MM.1S (cell line): ENCODE data around the gene PSORS1C1.
"Not testable (repeated sequence)": the region's sequence is repeated elsewhere in the genome, so short reads cannot be mapped to it uniquely, and the experiment has no call there.

Experiments
- DNase-seq: peaks from one replicate; pipeline ENCODE4 v3.0.0-alpha.2; 2015
- H2AFZ ChIP-seq: fragments of 300-600 bp; sonication (generic); 2 replicates; pipeline ENCODE4 v1.6.0; 2016; ENCODE audit warnings: antibody characterized with exemption, low read length
- H3F3A ChIP-seq: fragments of 300-600 bp; sonication (generic); 2 replicates; pipeline ENCODE4 v1.6.1; 2016; ENCODE audit warnings: mild to moderate bottlenecking, antibody characterized with exemption, low read length, moderate library complexity, mixed read lengths; ENCODE audit not compliant: insufficient read depth
- H3K27ac ChIP-seq: fragments of 300-600 bp; sonication (generic); 2 replicates; pipeline ENCODE4 v1.5.1; 2016; ENCODE audit warnings: mild to moderate bottlenecking, low read length
- H3K27me3 ChIP-seq: fragments of 300-600 bp; sonication (generic); replicated peaks from 2 replicates; pipeline ENCODE4 v1.6.0; 2016; ENCODE audit warnings: low read length; ENCODE audit not compliant: insufficient read depth
- H3K36me3 ChIP-seq: fragments of 300-600 bp; sonication (generic); replicated peaks from 2 replicates; pipeline ENCODE4 v1.6.1; 2016; ENCODE audit warnings: mild to moderate bottlenecking, low read length, mixed read lengths; ENCODE audit not compliant: insufficient read depth
- H3K4me1 ChIP-seq: fragments of 300-600 bp; sonication (generic); 2 replicates; pipeline ENCODE4 v1.6.1; 2016; ENCODE audit warnings: low read length, mixed read lengths
- H3K4me2 ChIP-seq: fragments of 300-600 bp; sonication (generic); 2 replicates; pipeline ENCODE4 v1.6.0; 2016; ENCODE audit warnings: low read depth, low read length
- H3K4me3 ChIP-seq: fragments of 300-600 bp; sonication (generic); 2 replicates; pipeline ENCODE4 v1.5.1; 2016; ENCODE audit warnings: low read length, mixed read lengths
- H3K79me2 ChIP-seq: fragments of 300-600 bp; sonication (generic); 2 replicates; pipeline ENCODE4 v1.6.1; 2016; ENCODE audit warnings: mixed run types, low read length, mixed read lengths
- H3K9ac ChIP-seq: fragments of 300-600 bp; sonication (generic); 2 replicates; pipeline ENCODE4 v1.6.1; 2016; ENCODE audit warnings: low read length, mixed read lengths
- H3K9me2 ChIP-seq: fragments of 300-600 bp; sonication (generic); replicated peaks from 2 replicates; pipeline ENCODE4 v1.6.1; 2016; ENCODE audit warnings: mild to moderate bottlenecking, low read length, mixed read lengths; ENCODE audit not compliant: insufficient read depth
- H3K9me3 ChIP-seq: fragments of 300-600 bp; sonication (generic); replicated peaks from 2 replicates; pipeline ENCODE4 v1.6.1; 2016; ENCODE audit warnings: mild to moderate bottlenecking, low read length, mixed read lengths; ENCODE audit not compliant: insufficient read depth
- H4K20me1 ChIP-seq: fragments of 300-600 bp; sonication (generic); 2 replicates; pipeline ENCODE4 v1.6.1; 2016; ENCODE audit warnings: mild to moderate bottlenecking, low read length, moderate library complexity, mixed read lengths; ENCODE audit not compliant: insufficient read depth
- CTCF ChIP-seq: fragments of 300-600 bp; sonication (generic); IDR thresholded peaks from 2 replicates; pipeline ENCODE4 v1.5.1; 2016; ENCODE audit warnings: antibody characterized with exemption, low read length, mixed read lengths
- EZH2 ChIP-seq: fragments of 300-600 bp; sonication (generic); optimal IDR thresholded peaks from 2 replicates; pipeline ENCODE3; 2017; ENCODE audit warnings: low read depth, mild to moderate bottlenecking, antibody characterized with exemption, low read length, mixed read lengths
- EZH2phosphoT487 ChIP-seq: fragments of 300-600 bp; sonication (generic); IDR thresholded peaks from 2 replicates; pipeline ENCODE4 v1.6.1; 2018; ENCODE audit warnings: antibody characterized with exemption, low read length

The PSORS1C1 gene

DNA sequence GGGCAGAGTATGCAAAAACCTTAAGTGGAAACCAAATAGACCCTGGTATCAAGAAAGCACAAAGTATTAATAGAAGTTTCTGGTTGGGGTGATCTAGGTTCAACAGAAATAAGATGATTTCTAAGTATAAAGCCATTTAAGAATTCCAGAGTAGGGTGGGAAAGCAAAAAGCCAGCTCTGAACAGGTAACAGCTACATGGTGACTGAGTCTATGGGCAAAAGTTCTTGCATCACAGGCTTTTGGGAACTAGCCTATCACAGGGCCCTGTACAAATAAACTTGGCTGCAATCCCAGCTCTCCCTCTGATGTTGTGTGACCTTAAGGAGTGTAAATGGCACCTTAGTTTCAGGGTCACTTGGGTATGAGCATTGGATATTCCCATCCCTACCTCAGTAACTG is 49.3 kb downstream of the PSORS1C1 start:
- Histone ChIP-seq H3K36me3 (no peaks in the 10 kb centered on the region), H4K20me1 (no peaks in the 10 kb centered on the region; the same call in 1 of the 2 replicates), H3K27me3 (no peaks in the 10 kb centered on the region), H3K9me3 (no peaks in the 10 kb centered on the region), H3K79me2 (peaks cover 35% of the 10 kb centered on the region), H3F3A (peaks cover 6% of the 10 kb centered on the region), H3K4me3 (no peak overlapping the region), H3K9ac (no peak overlapping the region), H3K4me2 (peak overlapping the region; percentile 21; the same call in 1 of the 2 replicates), H3K4me1 (peaks cover 40% of the 10 kb centered on the region), H2AFZ (no peak overlapping the region), H3K27ac (no peak overlapping the region), H3K9me2 (no peaks in the 10 kb centered on the region)
- TF ChIP-seq EZH2, result no peak
- TF ChIP-seq EZH2phosphoT487, result no peak
- no peak for TF ChIP-seq CTCF
- no peak for DNase-seq

DNA sequence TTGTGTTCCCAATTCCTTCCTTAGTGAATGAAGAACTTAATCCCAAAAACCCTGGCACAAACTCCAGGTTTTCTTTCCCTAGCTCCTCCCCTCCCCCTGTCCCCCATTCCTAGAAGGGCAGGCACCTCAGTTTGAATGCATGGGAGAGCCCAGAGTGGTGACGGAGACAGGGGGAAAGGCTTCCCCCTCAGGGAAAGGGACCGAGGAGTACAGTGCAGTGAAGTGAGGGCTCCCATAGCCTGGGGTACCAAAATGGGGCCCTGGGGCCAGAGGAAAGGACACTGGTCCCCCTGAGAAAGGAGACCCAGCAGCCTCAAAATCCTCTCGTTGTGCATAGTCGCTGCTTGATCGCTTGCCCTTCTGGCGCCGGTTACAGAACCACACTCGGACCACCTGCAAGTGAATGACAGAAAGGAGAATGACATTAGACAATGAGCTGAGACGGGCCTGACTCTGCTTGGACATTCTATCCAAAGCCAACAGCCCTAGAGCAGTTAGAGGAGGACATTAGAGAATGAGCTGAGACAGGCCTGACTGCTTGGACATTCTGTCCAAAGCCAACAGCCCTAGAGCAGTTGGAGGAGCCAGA is 50.0 kb downstream of the PSORS1C1 start:
- not testable (repeated sequence) for H3K36me3 ChIP-seq, H3F3A ChIP-seq, H2AFZ ChIP-seq, H4K20me1 ChIP-seq, H3K9me3 ChIP-seq, H3K27me3 ChIP-seq, H3K9ac ChIP-seq, H3K4me3 ChIP-seq, H3K9me2 ChIP-seq
- DNase-seq, result peak; percentile 13
- Histone ChIP-seq H3K4me2 (peak overlapping the region; percentile 49; the same call in 1 of the 2 replicates), H3K4me1 (peaks cover 40% of the 10 kb centered on the region), H3K27ac (peak overlapping the region; percentile 36; the same call in 1 of the 2 replicates), H3K79me2 (peaks cover 29% of the 10 kb centered on the region)

DNA sequence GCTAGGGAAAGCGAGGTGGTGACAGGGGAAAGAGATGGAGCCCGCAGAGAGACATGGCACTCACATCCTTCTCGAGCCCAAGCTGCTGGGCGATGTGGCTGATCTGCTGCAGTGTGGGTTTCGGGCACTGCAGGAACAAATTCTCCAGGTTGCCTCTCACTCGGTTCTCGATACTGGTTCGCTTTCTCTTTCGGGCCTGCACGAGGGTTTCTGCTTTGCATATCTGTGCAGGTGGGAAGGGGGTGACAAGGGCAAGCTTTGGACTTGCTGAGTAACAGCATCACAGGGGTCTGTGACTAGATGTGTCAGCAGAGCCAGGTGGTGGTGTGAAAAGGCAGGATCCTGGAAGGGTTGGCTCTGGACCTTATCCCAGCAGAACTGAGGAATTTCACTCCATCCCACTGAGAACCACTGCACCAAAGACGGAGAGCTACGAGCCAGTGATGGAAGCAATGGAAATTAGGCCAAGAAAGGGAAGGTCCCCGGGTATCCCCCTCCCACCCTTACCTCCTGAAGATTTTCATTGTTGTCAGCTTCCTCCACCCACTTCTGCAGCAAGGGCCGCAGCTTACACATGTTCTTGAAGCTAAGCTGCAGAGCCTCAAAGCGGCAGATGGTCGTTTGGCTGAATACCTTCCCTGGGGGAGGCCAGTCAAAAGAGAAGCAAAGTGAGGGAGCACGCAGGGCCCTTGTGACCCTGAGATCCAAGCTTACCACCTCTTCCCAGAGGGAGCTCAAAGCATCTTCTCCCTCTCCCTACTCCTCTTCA is 50.6 kb downstream of the PSORS1C1 start:
- not testable (repeated sequence) for H3K27me3 ChIP-seq, H2AFZ ChIP-seq, H3F3A ChIP-seq, H3K9me3 ChIP-seq, H3K9me2 ChIP-seq, H4K20me1 ChIP-seq, H3K36me3 ChIP-seq, H3K9ac ChIP-seq, H3K4me3 ChIP-seq
- H3K79me2 ChIP-seq, result peaks cover 22% of the 10 kb centered on the region
- DNase-seq, result peak; percentile 54
- peak overlapping the region; percentile 36; the same call in 1 of the 2 replicates for H3K27ac ChIP-seq
- peaks cover 35% of the 10 kb centered on the region for H3K4me1 ChIP-seq
- peak overlapping the region; percentile 49; the same call in 1 of the 2 replicates for H3K4me2 ChIP-seq

GRCh38 chr6:31165986-31166385 is 51.4 kb downstream of the PSORS1C1 start:
- no peaks in the 10 kb centered on the region; the same call in 1 of the 2 replicates for H4K20me1 ChIP-seq
- DNase-seq, result no peak
- H3K9me2 ChIP-seq, result no peaks in the 10 kb centered on the region
- H2AFZ ChIP-seq, result no peak overlapping the region
- H3K4me2 ChIP-seq, result no peak overlapping the region
- no peak overlapping the region for H3K27ac ChIP-seq
- peaks cover 35% of the 10 kb centered on the region for H3K4me1 ChIP-seq
- TF ChIP-seq EZH2phosphoT487, result no peak
- no peak for TF ChIP-seq EZH2
- TF ChIP-seq CTCF, result no peak
- no peak overlapping the region for H3K4me3 ChIP-seq
- no peaks in the 10 kb centered on the region for H3K27me3 ChIP-seq
- no peaks in the 10 kb centered on the region for H3K36me3 ChIP-seq
- H3K9me3 ChIP-seq, result no peaks in the 10 kb centered on the region
- no peak overlapping the region for H3K9ac ChIP-seq
- H3K79me2 ChIP-seq, result peaks cover 15% of the 10 kb centered on the region
- H3F3A ChIP-seq, result peaks cover 3% of the 10 kb centered on the region
